GM12892 (cell line): ENCODE measurements around the gene SPAG8.

ENCODE experiments used
- DNase-seq: peaks from one replicate; pipeline ENCODE4 v3.0.0; 2011; ENCODE audit not compliant: insufficient read length
- FAIRE-seq: peaks from 2 replicates; lab custom pipeline; 2011; peaks lifted over from hg19 to GRCh38; lab: Jason Lieb, UNC
- POLR2A ChIP-seq: IDR thresholded peaks from 2 replicates; pipeline ENCODE4 v1.6.1; 2011; ENCODE audit warnings: low read depth, low read length, control low read depth
- POLR2AphosphoS5 ChIP-seq: IDR thresholded peaks from 2 replicates; pipeline ENCODE4 v1.6.1; 2011; ENCODE audit warnings: low read depth, low read length, control low read depth
- TAF1 ChIP-seq: IDR thresholded peaks from 2 replicates; pipeline ENCODE4 v1.6.1; 2011; ENCODE audit warnings: low read depth, mild to moderate bottlenecking, control low read depth, low read length, borderline replicate concordance

SPAG8 gene

DNA sequence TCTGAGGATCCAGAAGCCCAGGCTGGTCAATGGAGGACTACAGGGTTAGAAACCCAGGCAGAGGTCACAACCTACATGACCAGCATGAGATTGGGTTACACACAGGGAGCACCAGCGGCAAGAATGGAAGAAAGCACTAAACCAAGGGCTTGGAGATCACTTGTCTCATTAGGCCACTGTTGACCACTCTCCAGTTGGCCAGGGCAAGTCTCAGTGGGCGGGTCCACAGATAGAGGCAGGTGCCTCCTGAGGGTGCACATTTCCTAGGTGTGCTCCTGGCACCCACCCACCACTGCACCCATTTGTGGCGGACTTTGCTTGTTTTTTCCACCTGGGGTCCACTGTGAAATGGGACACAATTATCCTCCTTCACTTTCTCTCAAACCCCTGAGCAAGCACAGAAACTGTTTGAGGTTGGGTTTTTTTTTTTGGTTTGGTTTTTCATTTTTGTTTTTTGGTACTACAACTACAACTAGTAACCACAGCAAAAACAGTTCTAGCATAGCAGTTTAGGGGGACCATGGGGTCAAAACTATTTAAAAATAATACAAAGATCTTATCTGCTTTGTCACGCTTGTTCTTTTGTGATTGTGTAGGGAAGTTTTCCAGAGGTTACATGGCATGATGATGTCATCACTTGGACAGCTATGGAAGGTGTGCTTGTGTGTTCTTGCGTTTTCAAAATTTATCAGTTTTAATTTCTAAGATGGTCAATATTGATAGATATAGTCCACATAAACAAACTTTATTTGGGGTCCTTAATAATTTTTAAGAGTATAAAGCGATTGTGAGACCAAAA is 14.6 kb downstream of the SPAG8 start:
- TF ChIP-seq TAF1 (no peak), POLR2A (no peak), POLR2AphosphoS5 (no peak)
- FAIRE-seq (no peak), DNase-seq (no peak)

DNA sequence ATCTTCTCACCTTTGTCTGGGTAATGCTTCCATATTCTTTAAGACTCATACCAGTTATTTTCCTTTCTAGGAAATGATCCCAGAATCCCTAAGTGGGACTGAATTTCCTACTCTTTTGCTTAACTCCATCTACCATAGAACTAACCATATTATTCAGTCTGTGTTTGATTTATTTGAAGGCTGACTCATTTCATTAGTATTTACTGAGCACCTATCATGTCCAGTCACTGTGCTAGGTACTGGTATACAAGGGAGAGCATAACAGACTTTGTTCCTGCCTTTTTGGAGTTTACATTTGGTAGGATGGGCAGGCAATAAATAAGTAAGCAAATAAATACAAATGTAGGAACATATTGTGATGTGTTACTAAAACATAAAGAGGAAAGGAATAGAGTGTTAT is 16.4 kb downstream of the SPAG8 start:
- FAIRE-seq (no peak), DNase-seq (no peak)
- no peak for TF ChIP-seq POLR2AphosphoS5
- TF ChIP-seq POLR2A = no peak
- no peak for TF ChIP-seq TAF1

DNA sequence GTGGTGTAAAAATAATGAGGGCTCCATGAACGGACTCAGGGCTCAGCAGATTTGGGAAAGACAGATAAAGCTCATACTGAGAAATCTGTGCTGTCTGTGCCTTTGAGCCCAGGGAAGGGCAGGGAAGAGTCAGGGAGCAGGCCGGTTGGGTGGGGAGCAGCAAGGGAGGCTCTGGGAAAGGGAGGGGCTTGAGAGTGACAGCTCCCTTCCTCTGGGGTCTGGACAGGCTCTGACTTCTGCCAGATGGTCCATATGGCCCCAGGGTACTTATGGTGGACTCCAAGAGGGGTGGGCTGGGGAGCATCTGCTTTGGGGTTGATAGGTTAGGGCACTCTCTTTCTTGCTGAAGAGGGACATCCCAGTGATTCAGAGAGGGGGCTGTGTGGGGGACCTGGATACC is 18.6 kb downstream of the SPAG8 start:
- TF ChIP-seq POLR2A = no peak
- TF ChIP-seq POLR2AphosphoS5 = no peak
- no peak for TF ChIP-seq TAF1
- FAIRE-seq (no peak), DNase-seq (no peak)

DNA sequence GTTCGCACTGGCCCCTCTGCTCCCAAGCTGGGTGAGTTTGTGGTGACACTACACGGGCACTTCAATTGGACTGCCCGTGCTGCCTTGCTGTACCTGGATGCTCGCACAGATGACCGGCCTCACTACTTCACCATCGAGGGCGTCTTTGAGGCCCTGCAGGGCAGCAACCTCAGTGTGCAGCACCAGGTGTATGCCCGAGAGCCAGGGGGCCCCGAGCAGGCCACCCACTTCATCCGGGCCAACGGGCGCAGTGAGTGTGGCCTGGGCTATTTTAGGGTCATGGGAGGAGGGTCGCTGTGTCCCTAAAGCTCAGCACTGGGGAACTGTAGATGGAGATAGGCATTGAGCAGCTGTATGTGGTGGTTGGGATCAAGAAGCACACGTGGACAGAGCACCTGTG is 19.2 kb downstream of the SPAG8 start:
- FAIRE-seq = no peak
- TF ChIP-seq POLR2AphosphoS5 = no peak
- no peak for TF ChIP-seq TAF1
- no peak for TF ChIP-seq POLR2A
- DNase-seq = no peak

DNA sequence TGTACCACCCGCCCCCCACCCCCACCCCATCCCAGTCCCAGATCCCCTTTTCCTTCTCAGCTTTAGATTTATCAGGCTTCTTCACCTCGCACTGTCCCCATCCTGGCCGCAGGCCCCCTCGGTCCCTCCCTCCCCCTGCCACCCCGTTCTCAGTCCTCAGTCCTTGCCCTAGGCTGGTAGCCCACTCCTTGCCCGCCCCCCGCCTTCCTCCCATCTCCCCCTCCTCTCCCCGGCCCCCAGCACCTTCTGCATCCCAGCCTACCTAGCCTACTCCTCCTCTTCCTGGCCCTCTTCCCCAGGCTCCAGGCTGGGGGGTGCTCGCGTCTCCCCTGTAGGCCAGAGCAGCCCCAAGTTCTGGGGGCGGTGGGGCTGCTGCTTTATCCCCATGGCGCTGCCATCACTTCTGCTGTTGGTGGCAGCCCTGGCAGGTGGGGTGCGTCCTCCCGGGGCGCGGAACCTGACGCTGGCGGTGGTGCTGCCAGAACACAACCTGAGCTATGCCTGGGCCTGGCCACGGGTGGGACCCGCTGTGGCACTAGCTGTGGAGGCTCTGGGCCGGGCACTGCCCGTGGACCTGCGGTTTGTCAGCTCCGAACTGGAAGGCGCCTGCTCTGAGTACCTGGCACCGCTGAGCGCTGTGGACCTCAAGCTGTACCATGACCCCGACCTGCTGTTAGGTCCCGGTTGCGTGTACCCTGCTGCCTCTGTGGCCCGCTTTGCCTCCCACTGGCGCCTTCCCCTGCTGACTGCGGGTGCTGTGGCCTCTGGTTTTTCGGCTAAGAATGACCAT is 19.8 kb downstream of the SPAG8 start:
- no peak for DNase-seq
- FAIRE-seq = no peak
- no peak for TF ChIP-seq POLR2AphosphoS5

DNA sequence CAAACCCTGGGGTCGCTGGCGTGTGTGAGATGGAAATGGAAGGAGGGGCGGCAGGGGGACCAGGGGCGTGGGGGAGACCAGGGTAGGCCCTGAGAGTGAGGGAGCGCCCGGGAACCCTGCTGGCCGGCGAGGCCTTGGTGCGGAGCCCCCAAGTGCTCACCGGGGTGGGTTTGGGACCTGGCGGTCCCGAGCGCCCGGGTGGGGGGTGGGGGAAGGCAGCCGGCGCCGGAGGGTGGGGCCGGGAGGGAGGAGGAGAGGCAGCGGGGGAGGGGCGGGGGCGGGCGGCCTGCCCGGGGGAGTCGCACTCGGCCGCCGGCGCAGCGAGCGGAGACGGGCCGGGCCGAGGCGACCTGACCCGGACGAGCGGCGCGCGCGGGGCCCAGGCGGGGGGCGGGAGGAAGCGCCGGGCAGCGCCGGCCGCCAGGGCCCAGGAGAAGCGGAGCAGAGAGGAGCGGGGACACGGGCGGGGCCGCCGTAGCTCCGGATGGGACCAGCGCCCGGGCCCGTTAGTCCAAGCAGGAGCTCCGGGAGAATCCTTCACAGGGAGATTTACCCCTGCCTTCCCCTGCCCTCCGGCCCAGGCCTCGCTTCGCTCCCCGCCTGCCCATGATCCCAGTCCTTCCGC is 20.7 kb downstream of the SPAG8 start, which contains the start of gene NPR2:
Gene NPR2 (plus strand): TSS at position 295 of the 625 bp plus-strand sequence. CDS start 818 bp downstream, outside the sequence.
- TF ChIP-seq POLR2AphosphoS5 = no peak
- no peak for TF ChIP-seq TAF1
- no peak for TF ChIP-seq POLR2A
- DNase-seq (no peak), FAIRE-seq (no peak)

DNA sequence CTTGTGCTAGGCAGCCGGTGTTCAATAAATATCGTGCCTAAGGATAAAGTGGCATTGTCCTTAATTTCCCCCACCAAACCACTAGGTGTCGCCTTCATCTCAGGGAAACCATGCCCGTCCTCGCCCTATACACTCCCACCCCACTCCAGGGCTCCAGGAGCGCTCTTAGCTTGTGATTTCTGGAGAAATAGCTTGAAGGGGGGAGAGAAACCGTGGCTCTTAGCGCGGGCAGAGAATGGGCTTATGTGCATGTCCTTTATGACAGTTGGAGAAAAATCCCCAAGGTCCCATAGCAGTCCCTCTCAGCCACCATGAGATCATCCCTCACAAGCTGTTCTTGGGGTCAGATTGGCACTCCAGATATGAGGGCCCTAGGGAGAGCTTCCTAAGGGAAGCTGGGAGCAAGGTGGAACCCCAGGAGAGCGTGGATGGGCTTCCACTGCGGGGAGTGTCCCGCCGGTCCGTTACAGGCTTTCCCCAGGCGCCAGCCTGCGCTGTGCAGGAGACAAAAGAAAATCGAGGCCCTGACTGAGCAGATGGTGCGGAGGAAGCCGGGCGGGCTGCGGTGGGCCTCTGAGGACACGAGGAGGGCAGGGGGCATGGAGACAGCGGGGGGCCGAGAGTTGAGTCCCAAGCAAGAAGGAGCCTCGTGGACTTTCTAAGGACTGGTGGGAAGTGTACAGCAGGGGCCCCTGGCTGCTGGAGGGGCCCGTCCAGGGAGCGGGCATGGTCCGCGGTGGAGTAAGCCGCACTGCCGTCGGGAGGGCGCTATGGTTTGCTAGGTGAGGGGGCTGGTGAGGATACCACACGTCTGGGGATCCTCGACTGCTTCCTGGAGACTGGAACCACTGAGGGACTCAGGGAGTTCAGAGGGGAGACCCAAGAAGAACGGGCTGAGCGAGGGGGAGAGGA is 21.4 kb downstream of the SPAG8 start:
- peak; percentile 98 for FAIRE-seq
- TF ChIP-seq POLR2AphosphoS5 (no peak), POLR2A (no peak), TAF1 (no peak)
- DNase-seq = peak; percentile 69

DNA sequence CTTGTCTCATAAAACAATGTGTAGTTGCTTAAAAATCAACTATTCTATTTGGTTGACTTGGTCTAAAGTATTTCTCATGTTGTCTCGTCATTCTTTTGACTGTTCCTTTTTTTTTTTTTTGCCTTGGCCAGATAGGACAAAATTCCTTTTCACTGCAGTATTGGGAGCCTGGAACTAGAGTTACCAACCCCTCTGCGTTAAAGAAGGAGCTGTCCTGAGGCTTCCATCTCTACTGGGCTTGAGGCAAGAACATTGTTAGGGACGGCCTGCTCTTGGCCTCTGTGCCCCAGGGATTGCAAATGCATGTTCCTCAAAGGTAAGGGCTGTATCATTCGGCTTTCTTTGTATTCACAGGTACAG is 22.1 kb downstream of the SPAG8 start:
- TF ChIP-seq POLR2A (no peak), TAF1 (no peak), POLR2AphosphoS5 (no peak)
- no peak for FAIRE-seq
- no peak for DNase-seq

DNA sequence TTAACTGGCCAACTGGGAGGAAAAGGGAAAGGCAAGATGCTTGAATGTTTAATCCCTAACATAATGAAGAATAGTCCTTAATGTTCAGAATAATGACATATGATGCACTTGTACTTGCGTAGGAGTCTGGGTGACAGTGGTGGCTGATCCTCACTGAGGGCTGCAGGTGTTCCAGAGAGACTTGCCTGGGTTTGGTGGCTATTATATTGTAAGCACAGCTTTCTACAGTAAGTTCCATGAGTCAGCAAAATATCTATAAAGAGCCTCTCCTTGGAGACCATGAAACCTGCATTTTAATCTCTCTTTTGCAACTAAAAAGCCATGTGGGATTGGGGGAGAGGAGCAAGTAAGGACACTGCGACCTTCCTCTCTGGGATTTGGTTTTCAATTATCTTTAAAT is 22.5 kb downstream of the SPAG8 start:
- no peak for DNase-seq
- FAIRE-seq = no peak
- TF ChIP-seq TAF1 (no peak), POLR2A (no peak), POLR2AphosphoS5 (no peak)

DNA sequence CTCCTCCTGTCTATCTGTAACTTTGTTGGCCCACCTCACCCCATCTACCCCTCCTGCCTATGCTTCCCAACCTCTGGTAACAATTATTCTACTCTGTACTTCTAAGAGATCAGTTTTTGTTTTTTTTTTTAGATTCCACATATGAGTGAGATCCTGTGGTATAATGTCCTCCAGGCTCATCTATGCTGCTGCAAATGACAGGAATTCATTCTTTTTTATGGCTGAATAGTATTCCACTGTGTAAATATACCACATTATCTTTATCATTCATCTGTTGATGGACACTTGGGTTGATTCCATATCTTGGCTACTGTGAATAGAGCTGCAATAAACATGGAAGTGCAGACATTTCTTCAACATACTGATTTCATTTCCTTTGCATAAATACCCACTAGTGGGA is 28.6 kb downstream of the SPAG8 start:
- DNase-seq = no peak
- FAIRE-seq = no peak
- no peak for TF ChIP-seq POLR2AphosphoS5
- TF ChIP-seq POLR2A = no peak
- TF ChIP-seq TAF1 = no peak

DNA sequence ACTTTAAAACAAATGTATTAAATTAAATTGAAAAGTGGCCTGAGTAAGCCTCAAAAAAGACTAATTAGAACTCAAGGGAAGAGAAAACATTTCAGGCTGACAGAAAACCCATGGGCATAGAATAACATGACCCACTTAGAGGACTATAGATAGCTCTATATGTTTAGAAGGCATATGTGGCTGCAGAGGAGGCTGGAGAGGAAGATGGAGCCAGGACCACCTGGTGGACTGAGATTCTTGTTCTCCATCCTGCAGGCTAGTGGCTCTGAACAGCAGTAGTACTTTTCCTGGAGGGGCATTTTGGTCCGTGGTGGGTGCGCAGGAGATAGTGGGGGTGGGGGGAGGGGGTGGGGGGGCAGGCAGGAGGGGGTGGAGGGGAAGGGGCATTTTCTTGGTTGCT is 31.0 kb downstream of the SPAG8 start:
- no peak for DNase-seq
- FAIRE-seq = no peak
- TF ChIP-seq TAF1 (no peak), POLR2AphosphoS5 (no peak), POLR2A (no peak)

DNA sequence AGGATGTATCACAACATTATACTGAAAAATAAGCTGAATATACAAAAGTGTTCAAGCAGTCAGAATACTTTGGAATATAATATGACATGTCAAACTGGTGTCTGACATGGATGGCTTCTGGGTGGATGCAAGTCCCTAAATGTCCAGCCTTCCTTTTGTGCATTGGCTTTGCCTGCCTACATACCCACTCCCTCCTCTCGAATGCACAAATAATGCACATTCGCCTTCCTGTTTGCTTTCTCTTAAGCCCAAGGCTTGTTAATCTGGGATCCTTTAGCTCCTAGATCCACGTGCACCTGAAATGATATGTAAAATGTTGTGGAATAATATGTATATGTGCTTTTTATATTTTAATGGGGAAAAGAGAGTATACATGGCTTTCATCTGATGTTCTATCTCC is 33.6 kb downstream of the SPAG8 start:
- no peak for DNase-seq
- no peak for FAIRE-seq

More for the DNA sequence above, 33.6 kb downstream of the SPAG8 start:
- no peak for TF ChIP-seq TAF1
- TF ChIP-seq POLR2AphosphoS5 = no peak
- TF ChIP-seq POLR2A = no peak
